ENCODE measurements around the gene POC1B.
"Not testable (repeated sequence)": the region's sequence is repeated elsewhere in the genome, so short reads cannot be mapped to it uniquely, and the experiment has no call there.

POC1B gene

DNA sequence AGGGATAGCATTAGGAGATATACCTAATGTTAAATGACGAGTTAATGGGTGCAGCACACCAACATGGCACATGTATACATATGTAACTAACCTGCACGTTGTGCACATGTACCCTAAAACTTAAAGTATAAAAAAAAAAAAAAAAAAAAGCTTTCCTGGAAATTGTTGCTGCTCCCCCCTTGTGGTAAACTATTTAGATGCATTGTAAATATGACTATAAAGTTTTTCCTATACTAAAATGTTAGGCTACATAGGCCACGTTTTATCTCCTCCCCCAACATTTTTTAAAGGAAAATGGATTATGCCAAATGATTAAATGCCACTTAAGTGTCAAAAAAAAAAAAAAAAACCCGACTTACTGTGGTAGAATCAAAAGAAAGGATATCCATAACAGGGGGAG lies 66.6 kb downstream of the POC1B start:
- DNase-seq = not testable (repeated sequence)

GRCh38 chr12:89456565-89456964 lies 69.3 kb downstream of the POC1B start:
- DNase-seq = no peak

GRCh38 chr12:89454080-89454848 lies 71.6 kb downstream of the POC1B start:
- DNase-seq = no peak

DNA sequence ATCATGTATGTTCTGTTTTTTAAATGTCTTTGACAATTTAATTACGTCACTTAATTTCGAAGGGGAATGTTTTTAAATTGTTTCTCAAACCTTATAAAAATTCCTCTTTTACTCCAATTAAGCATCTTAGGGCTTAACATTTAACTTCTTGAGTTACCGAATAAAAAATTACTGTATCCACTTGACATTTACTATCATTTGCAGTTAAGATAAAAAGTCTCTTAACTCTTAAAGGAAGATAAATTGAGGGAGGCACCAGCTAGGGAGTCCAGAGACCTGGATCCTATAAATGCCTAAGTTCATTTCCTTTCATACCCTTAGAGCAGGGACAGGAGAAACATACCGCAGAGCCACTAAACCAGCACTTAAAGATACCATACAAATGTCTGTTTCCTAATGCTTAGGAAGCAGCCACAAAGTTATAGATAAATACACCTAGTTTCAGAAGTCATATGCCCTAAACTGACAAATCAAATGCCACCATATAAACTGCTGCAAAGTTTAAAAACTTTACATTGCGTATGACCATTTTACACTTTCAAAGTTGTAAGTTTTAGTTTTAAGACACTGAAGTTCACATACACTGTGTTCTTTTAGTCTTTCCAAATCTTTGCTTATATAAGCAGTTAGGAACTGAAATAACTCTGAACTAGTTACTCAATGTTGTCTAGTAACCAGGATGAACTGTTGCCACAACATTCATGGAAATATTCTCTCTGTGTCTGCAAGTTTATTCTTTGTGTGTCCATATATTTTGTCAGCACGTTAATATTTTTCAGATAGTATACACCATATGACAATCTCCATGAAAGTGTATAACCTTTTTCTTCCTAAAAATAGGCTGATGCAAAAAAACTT lies 72.5 kb downstream of the POC1B start:
- no peak for DNase-seq

DNA sequence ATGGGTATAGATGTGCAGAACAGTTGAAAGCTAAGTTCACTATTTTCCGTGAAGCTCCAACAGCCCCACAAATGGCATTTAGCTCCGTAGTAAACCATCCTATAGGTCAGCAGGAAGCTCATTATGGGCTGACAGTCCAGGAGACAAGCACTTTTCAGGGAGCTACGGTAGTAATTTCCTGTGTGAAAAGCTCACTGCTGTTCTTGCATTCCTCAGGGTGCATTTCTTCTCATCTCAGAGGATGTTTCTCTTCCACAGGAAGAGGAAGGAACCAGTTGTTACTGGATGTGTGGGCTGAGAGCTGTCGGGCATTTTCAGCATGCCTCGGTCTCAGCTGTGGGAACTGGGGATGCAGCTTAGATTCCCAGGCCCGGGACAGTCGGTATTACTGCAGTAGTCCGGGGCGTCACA lies 74.0 kb downstream of the POC1B start:
- DNase-seq = no peak

DNA sequence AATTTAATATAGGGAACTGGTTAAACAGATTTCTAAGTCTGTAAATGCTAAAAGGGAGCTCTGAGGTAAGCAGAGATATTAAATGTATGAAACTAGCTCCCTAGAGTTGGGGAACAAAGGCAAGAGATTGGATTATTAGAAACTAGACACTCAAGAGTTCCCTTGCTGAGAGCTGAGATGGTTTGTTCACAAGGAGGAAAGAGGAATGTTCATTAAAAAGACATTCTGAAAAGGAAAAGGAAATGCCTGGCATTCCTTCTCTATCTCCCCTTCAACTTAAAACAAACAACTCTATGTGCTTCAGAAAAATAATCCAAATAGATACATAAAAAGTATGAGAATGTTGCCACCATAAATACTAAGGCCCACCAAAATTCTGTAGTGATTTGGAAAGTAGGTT lies 74.9 kb downstream of the POC1B start:
- no peak for DNase-seq

DNA sequence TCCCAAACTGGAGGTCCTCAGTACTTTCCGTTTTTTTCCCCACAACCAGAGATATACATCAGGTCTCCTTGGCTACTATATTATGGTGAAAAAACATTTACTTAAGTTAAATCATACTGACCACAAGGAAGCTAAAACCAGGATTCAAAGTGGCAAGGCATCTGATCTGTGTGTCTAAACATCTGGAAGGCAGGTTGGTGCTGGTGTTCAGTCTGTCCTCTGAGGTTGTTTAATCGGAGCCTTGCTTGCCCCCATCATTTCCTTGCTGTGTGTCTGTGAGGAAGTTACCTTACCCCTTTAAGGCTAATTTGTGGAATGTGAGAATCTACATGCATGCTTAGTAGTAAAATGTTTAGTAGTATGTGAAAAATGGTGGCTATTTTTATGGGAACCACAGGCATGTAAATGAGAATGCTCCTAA lies 76.9 kb downstream of the POC1B start:
- DNase-seq = no peak

DNA sequence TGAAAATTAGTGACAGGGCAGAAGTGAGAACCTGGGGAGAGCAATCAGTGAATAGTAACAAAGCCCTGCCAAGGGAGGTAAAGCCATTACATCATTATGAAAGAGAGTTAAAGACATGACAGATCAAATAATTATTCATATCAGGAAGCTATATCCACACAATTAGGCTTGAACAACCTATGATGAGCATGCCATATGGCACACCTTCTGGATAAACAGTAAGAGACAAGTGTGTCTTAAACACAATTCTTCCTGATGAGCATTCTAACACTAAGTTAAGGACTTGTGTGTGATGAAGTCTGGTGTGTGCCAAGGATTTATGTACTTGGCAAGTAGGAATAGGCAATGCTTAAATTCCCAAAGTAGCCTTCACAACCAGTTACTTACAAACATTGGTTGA lies 77.3 kb downstream of the POC1B start:
- no peak for DNase-seq

GRCh38 chr12:89439941-89440340 lies 85.9 kb downstream of the POC1B start:
- no peak for DNase-seq

GRCh38 chr12:89437231-89437630 lies 88.6 kb downstream of the POC1B start:
- no peak for DNase-seq

DNA sequence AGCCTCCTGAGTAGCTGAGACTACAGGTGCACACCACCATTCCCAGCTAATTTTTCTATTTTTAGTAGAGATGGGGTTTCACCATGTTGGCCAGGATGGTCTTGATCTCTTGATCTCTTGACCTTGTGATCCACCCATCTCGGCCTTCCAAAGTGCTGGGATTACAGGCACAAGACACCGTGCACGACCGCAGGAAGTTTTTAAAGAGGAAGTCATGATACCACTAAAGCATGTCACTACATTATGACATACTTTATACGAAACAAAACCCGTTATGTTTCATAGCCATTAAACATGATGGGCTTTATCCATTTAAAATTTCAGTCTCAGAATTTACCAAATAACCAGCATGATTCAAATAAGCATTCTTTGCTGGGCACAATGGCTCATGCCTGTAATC lies 89.8 kb downstream of the POC1B start:
- DNase-seq = no peak

DNA sequence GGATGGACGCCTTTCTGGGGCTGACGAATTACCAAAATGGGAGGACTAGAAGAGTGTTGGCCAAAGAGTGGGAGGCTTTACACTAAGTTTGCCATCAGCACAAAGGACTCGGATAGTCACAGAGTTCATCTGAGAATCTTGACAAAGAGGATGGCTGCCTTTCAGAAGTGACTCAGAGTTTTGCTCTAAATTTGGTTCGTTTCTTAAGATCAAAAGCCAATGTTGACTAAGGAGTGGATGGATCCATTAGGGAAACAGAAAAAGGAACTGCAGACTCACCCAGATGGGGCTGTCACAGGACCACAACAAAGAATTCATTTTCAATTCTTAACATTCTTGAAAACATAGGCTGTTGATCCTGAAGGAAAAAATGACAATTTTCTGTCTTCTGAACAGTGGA lies 92.2 kb downstream of the POC1B start:
- DNase-seq = no peak

- DNase-seq = no peak
These were observed 93.5 kb downstream of the POC1B start for GRCh38 chr12:89432396-89432795.

- no peak for DNase-seq
These were observed 96.3 kb downstream of the POC1B start for GRCh38 chr12:89429528-89429927.

DNA sequence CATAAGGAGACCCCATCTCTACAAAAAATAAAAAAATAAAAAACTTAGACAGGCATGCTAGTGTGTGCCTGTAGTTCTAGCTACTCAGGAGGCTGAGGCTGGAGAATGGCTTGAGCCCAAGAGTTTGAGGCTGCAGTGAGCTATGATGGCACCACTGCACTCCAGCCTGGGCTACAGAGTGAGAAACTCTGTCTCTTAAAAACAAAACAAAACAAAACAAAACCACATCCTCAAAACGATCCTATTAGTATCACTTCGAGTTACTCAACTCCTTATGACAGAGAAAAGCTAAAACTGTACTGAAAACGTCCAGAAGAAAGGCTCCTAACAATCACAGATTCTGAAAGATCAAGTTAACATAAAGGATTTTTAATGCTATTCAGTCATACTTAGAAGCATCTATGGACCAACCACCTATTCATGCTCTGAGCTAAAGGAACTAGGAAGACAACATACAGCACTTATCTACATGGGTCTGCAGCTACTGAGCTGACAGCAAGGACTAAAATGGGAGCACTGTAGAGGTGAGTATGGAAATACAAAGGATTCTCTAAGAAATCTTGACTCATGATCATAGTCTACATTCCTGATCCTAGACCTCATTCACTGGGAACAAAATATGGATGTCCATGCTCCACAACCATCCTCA lies 98.2 kb downstream of the POC1B start:
- no peak for DNase-seq

DNA sequence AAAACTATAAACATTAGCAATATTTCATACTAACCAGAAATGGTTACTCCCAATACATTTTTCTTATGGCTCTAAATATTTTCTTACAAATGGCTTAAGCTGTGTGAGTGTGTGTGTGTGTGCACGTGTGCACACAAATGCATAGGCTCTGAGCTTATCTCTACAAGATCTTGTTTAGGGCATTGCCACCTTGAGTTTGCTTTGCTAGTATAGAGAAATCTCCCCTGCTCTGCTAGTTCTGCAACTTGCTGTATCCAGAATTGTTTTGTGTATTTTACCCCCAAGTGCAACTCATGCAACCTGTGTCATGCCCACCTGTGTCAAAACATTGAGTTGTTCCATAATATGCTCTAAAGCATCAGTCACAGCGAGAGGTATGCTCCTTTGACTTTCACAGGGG lies 101.0 kb downstream of the POC1B start:
- DNase-seq = no peak

- no peak for DNase-seq
These were observed 101.5 kb downstream of the POC1B start for GRCh38 chr12:89424389-89424788.

GRCh38 chr12:89421092-89421835 lies 104.6 kb downstream of the POC1B start:
- DNase-seq = no peak

- DNase-seq = no peak
These were observed 107.5 kb downstream of the POC1B start for GRCh38 chr12:89418228-89418910.

DNA sequence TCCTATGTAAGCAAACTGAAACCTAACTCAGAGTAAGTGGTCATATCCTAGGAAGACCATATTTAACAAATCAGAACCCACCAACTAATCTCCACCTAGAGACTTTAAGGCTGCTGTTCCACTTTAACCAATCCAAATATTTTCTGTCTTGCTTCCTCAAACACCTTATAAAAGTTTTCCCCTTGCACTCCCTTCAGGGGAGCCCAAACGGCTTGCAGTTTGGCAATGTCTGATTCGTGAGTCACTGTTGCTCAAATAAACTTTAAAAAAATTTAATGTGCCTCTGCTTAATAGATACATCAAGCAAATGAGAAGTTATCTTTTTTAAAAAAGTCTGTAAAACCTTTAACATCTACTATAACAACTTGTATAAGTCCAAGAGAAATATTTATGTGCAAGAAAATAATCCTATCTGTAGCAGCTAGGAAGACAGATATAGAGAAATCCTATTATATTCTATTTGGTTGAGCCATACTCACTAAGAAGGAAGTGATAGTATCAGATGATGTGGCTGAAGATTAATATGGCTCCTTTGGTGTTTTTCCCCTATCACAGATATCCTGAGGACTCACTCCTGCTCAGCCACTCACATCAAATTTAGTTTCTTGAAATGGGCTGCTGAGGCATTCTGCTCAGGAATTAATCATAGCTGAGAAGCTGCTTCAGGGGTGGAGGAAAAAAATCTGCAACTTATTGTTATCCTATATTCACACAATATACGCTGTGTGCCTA lies 108.4 kb downstream of the POC1B start:
- no peak for DNase-seq

DNA sequence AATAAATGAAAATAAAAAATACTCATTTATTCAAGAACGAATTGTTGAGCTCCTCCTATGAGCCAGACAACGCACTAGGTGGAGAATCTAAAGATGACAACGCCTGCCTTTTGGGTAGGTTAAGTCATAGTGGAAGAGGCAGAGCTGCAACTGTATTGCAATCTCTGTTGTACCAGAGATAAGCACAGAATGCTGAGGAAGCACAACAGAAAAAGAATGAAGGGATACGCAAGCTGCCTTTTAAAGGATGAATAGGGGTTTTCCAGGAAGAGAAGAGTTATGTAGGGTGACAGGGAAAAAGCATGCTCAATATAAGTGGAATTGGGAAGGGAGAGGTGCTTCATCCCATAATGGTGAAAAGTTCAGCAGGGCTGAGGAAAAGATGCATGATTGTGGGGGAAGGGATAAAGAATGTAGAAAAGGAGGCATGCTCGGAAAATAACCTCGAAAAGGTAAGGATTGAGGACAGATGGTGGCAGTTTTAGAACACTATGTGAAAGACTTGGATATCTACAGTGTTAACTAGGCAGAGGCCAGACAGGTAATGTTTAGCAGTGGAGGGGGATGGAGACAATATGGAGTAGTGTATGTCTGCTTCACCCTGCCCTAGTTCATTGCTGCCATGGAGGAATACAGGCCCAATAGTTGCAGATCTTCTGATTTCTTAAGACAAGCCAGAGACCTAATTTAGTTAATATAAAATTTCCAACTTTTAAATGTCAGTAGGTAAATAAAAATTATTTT lies 109.6 kb downstream of the POC1B start:
- no peak for DNase-seq

Data from stimulated activated CD8-positive, alpha-beta memory T cell treated with anti-CD3 and anti-CD28 coated beads, Interleukin-4, amount 100 ng/mL, for 48 hours (primary cell).